Tibial nerve (tissue), 4 donors: ENCODE measurements around the gene CELA1. TPM values are rescaled to one million over a fixed set of nuclear protein-coding genes. Genes with fewer than 3 reads are reported as not detected.

Source experiments
- DNase-seq, 2 donors: peaks; one replicate each; pipeline ENCODE4 v3.0.0-alpha.2; 2019; ENCODE audit warnings: low spot score in 2 of 2
- H3K27ac ChIP-seq, 4 donors: fragments of 200-600 bp; sonication (generic) in 3 of 4; one replicate each; pipeline ENCODE4 v1.5.1; 2017 to 2019; ENCODE audit warnings: mild to moderate bottlenecking in 1 of 4
- H3K27me3 ChIP-seq, 2 donors: fragments of 200-600 bp; sonication (generic) in 1 of 2; one replicate each; pipeline versions ENCODE4 v1.5.1 to v1.6.0; 2017 to 2019
- H3K36me3 ChIP-seq, 3 donors: fragments of 200-600 bp; sonication (generic); one replicate each; pipeline ENCODE4 v1.5.1; 2018 to 2019
- H3K4me1 ChIP-seq, 4 donors: fragments of 200-600 bp; sonication (generic) in 3 of 4; one replicate each; pipeline ENCODE4 v1.5.1; 2017 to 2019
- H3K4me3 ChIP-seq, 4 donors: fragments of 200-600 bp; sonication (generic) in 3 of 4; one replicate each; pipeline ENCODE4 v1.5.1; 2017 to 2019; ENCODE audit warnings: mild to moderate bottlenecking in 1 of 4, moderate library complexity in 1 of 4
- H3K9me3 ChIP-seq, 4 donors: fragments of 200-600 bp; sonication (generic) in 3 of 4; one replicate each; pipeline ENCODE4 v1.5.1; 2017 to 2019
- CTCF ChIP-seq, 5 experiments: fragments of 200-600 bp in 3 of 5; fragments of 450-650 bp in 2 of 5; sonication (generic) in 3 of 5; IDR thresholded peaks; one replicate each; pipeline ENCODE4 v1.5.1; 2016 to 2019; ENCODE audit warnings: antibody characterized with exemption in 5 of 5, mild to moderate bottlenecking in 3 of 5, moderate library complexity in 2 of 5
- EP300 ChIP-seq, 2 donors: sonication (generic); formaldehyde crosslinking; IDR thresholded peaks; one replicate each; pipeline ENCODE4 v1.6.1; 2017; ENCODE audit warnings: antibody characterized with exemption in 2 of 2, mild to moderate bottlenecking in 1 of 2
- POLR2A ChIP-seq, 2 donors: fragments of 450-650 bp; IDR thresholded peaks; one replicate each; pipeline ENCODE4 v1.6.1; 2017; ENCODE audit warnings: antibody characterized with exemption in 2 of 2, mild to moderate bottlenecking in 2 of 2, moderate library complexity in 2 of 2
- WGBS, 2 donors: methylation state at CpG; one replicate each; pipeline ENCODE4 v1.1.5; 2018; 5-methylcytosine and 5-hydroxymethylcytosine counted together
- total RNA-seq, 4 donors: library from RNA; depleted of rRNA; stranded (reverse); fragments of >200 nt; gene quantifications; one replicate each; pipeline ENCODE4 v1.1.0, GENCODE V29; 2016

CELA1 gene
- total RNA-seq, 4 donors from 2014 or later = not detected

- DNase-seq = peak in 1 of 2 donors; percentile 41
- H3K27me3 ChIP-seq = no peaks in the 10 kb centered on the region
- 54 to 56% methylated on average over 7 of the region's 7 CpGs for WGBS, 2 donors
- H3K4me1 ChIP-seq = peaks cover 0 to 12% (median 9%) of the 10 kb centered on the region in 4 donors
- H3K9me3 ChIP-seq = no peaks in the 10 kb centered on the region
- H3K4me3 ChIP-seq = no peak overlapping the region
- peak overlapping the region in 3 of 4 donors; percentile 18 to 60 (median 20) for H3K27ac ChIP-seq
- H3K36me3 ChIP-seq = no peaks in the 10 kb centered on the region
- TF ChIP-seq EP300 (IDR thresholded peaks at IDR 0.05) (peak in 1 of 2 donors; percentile 69), CTCF (IDR thresholded peaks at IDR 0.05) (no peak)
These were observed 19.6 kb downstream of the CELA1 start for GRCh38 chr12:51326698-51327439.

DNA sequence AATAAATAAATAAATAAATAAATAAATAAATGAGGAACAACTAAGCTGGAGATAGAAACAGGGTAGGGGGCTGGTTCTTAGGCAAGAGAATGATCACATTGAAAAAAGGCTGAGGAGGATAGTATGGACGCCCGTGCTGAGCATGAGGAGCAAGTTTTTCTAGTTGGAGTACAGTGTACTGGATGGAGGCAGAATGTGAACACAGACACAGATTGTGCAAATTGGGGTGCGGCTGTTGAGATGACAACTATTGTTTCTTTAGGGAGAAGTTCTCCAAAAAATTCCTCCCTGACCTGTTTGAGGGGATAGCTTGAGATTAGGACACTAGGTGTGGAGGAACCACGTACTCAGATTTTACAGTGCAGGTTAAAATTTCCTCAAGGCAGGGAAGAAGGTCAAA, 21.5 kb downstream of the CELA1 start:
- no peaks in the 10 kb centered on the region for H3K9me3 ChIP-seq
- H3K27ac ChIP-seq = no peak overlapping the region
- WGBS, 2 donors = 82 to 91% methylated on average over 4 of the region's 4 CpGs
- TF ChIP-seq POLR2A (IDR thresholded peaks at IDR 0.05) = no peak
- no peak for TF ChIP-seq CTCF (IDR thresholded peaks at IDR 0.05)
- no peak for TF ChIP-seq EP300 (IDR thresholded peaks at IDR 0.05)
- H3K4me3 ChIP-seq = no peak overlapping the region
- no peaks in the 10 kb centered on the region for H3K27me3 ChIP-seq
- peaks cover 0 to 21% (median 15%) of the 10 kb centered on the region in 4 donors for H3K4me1 ChIP-seq
- H3K36me3 ChIP-seq = no peaks in the 10 kb centered on the region
- no peak for DNase-seq

GRCh38 chr12:51323966-51324895, 22.2 kb downstream of the CELA1 start, which contains the start of gene BIN2:
TSS of gene BIN2 (minus strand) at chr12:51324174. CDS start at chr12:51324102, 72 bp downstream.
- Histone ChIP-seq H3K9me3 (no peaks in the 10 kb centered on the region), H3K4me1 (peaks cover 0 to 21% (median 15%) of the 10 kb centered on the region in 4 donors), H3K36me3 (no peaks in the 10 kb centered on the region), H3K27ac (peak within 1 kb of the TSS in 3 of 4 donors; percentile 17 to 85 (median 58)), H3K27me3 (no peaks in the 10 kb centered on the region), H3K4me3 (peak within 1 kb of the TSS in 2 of 4 donors; percentile 38 to 47)
- TF ChIP-seq EP300 (IDR thresholded peaks at IDR 0.05) (no peak), POLR2A (IDR thresholded peaks at IDR 0.05) (no peak), CTCF (IDR thresholded peaks at IDR 0.05) (no peak)
- DNase-seq = peak in 1 of 2 donors; percentile 22
- 93% methylated on average over 54 to 60 of the region's 60 CpGs for WGBS, 2 donors

- Histone ChIP-seq H3K4me1 (peaks cover 0 to 29% (median 15%) of the 10 kb centered on the region in 4 donors), H3K27me3 (no peaks in the 10 kb centered on the region), H3K9me3 (no peaks in the 10 kb centered on the region), H3K27ac (peak overlapping the region in 3 of 4 donors; percentile 17 to 85 (median 58)), H3K36me3 (no peaks in the 10 kb centered on the region), H3K4me3 (peak overlapping the region in 2 of 4 donors; percentile 38 to 47)
- 83 to 90% methylated on average over 15 of the region's 15 CpGs for WGBS, 2 donors
- no peak for DNase-seq
- TF ChIP-seq EP300 (IDR thresholded peaks at IDR 0.05) (no peak), CTCF (IDR thresholded peaks at IDR 0.05) (no peak)
These were observed 23.0 kb downstream of the CELA1 start for GRCh38 chr12:51323317-51323960.
